A549 (cell line): ENCODE measurements around the gene RADIL. TPM values are rescaled to one million over a fixed set of nuclear protein-coding genes. Genes with fewer than 3 reads are reported as not detected.
A peak's percentile ranks its signal among the peaks of the same experiment; 100 is the strongest.

Experiments
- ATAC-seq, 2 experiments: fragments of 200-7000 bp in 1 of 2; fragments of >200 bp in 1 of 2; cut with Nextera tagmentation in 1 of 2; cut with Tn5 transposase in 1 of 2; 3 replicates each; pipeline versions ENCODE4 v1.8.0 to v1.9.1; 2018 to 2020; ENCODE audit warnings: mild to moderate bottlenecking in 1 of 2, moderate library complexity in 1 of 2
- CTCF ChIA-PET: fragments of 300-600 bp; sonication (Branson Sonifier 250); formaldehyde crosslinking; extraction: SDS; loops from one replicate; lab custom pipeline; 2021; ENCODE audit warnings: antibody characterized with exemption, inconsistent platforms; lab: Yijun Ruan, JAX
- POLR2A ChIA-PET: fragments of 350-600 bp; formaldehyde crosslinking; extraction: SDS; loops from one replicate; lab custom pipeline; 2021; ENCODE audit warnings: antibody characterized with exemption, inconsistent platforms; lab: Yijun Ruan, JAX
- DNase-seq, 2 experiments: peaks; one replicate each; pipeline versions ENCODE4 v3.0.0 to v3.0.0-alpha.2; 2011 to 2016; ENCODE audit warnings: low read depth in 1 of 2, low spot score in 1 of 2
- FAIRE-seq: peaks from 2 replicates; lab custom pipeline; 2011; peaks lifted over from hg19 to GRCh38; lab: Jason Lieb, UNC
- H3K27ac ChIP-seq, 2 experiments: fragments of >200 bp; sonication (Bioruptor Twin); formaldehyde crosslinking; 3 replicates each; pipeline ENCODE4 v1.5.1; 2016 to 2017
- H3K4me1 ChIP-seq: fragments of >200 bp; sonication (Bioruptor Twin); formaldehyde crosslinking; 3 replicates; pipeline ENCODE4 v1.6.1; 2016
- H3K4me2 ChIP-seq: fragments of >200 bp; sonication (Bioruptor Twin); formaldehyde crosslinking; 3 replicates; pipeline ENCODE4 v1.6.1; 2016
- H3K4me3 ChIP-seq: fragments of >200 bp; sonication (Bioruptor Twin); formaldehyde crosslinking; 3 replicates; pipeline ENCODE4 v1.5.1; 2016
- H3K9me3 ChIP-seq: fragments of >200 bp; sonication (Bioruptor Twin); formaldehyde crosslinking; 3 replicates; pipeline ENCODE4 v1.6.1; 2016
- BHLHE40 ChIP-seq: IDR thresholded peaks from 2 replicates; pipeline ENCODE4 v1.6.1; 2012; ENCODE audit warnings: low read depth, low read length, inconsistent platforms
- CBX8 ChIP-seq: fragments of 200-600 bp; sonication (generic); IDR thresholded peaks from 2 replicates; pipeline ENCODE4 v1.6.1; 2016
- CTCF ChIP-seq: fragments of >200 bp; sonication (Bioruptor Twin); formaldehyde crosslinking; IDR thresholded peaks from 3 replicates; pipeline ENCODE4 v1.5.1; 2016
- E2F6 ChIP-seq: IDR thresholded peaks from 2 replicates; pipeline ENCODE4 v1.6.1; 2012; ENCODE audit warnings: low read depth, borderline replicate concordance
- EHMT2 ChIP-seq: fragments of 200-600 bp; sonication (generic); IDR thresholded peaks from 2 replicates; pipeline ENCODE4 v1.6.1; 2016; ENCODE audit warnings: antibody characterized with exemption, low read depth, mild to moderate bottlenecking, moderate library complexity
- ELK1 ChIP-seq: fragments of 150-350 bp; IDR thresholded peaks from 2 replicates; pipeline ENCODE4 v1.6.1; 2014; ENCODE audit warnings: low read depth, mild to moderate bottlenecking, low read length
- HOXA7 ChIP-seq: fragments of 250-450 bp; sonication (Bioruptor Pico); IDR thresholded peaks from 2 replicates; pipeline ENCODE4 v1.5.0; 2020; ENCODE audit warnings: mild to moderate bottlenecking, moderate library complexity
- MYC ChIP-seq: IDR thresholded peaks from 2 replicates; pipeline ENCODE4 v1.6.1; 2012; ENCODE audit warnings: mild to moderate bottlenecking, inconsistent platforms, low read length, improper control_type of control experiment, borderline replicate concordance
- NPAS2 ChIP-seq: fragments of 250-450 bp; sonication (Bioruptor Pico); IDR thresholded peaks from 2 replicates; pipeline ENCODE4 v1.8.0; 2022; ENCODE audit warnings: mild to moderate bottlenecking, moderate library complexity, borderline replicate concordance
- RAD21 ChIP-seq, 2 experiments: fragments of >200 bp in 1 of 2; sonication (Bioruptor Twin) in 1 of 2; formaldehyde crosslinking in 1 of 2; IDR thresholded peaks in 1 of 2; conservative IDR thresholded peaks in 1 of 2; 2 replicates in 1 of 2; 3 replicates in 1 of 2; pipeline ENCODE4 v1.6.1; 2012 to 2018; ENCODE audit warnings: inconsistent platforms in 1 of 2
- REST ChIP-seq: fragments of 200-600 bp; sonication (generic); IDR thresholded peaks from 2 replicates; pipeline ENCODE4 v1.6.1; 2016; ENCODE audit warnings: antibody characterized with exemption, mild to moderate bottlenecking, moderate library complexity
- SREBF2 ChIP-seq: fragments of 450-650 bp; IDR thresholded peaks from 2 replicates; pipeline ENCODE4 v1.6.1; 2014; ENCODE audit warnings: mild to moderate bottlenecking, moderate library complexity
- TP53 ChIP-seq: fragments of 250-450 bp; sonication (Bioruptor Pico); IDR thresholded peaks from 2 replicates; pipeline ENCODE4 v1.5.0; 2021; ENCODE audit warnings: mild to moderate bottlenecking, moderate library complexity
- WGBS: methylation state at CpG from one replicate; pipeline ENCODE4 v1.1.6; 2017; ENCODE audit errors: missing lambda C conversion rate; 5-methylcytosine and 5-hydroxymethylcytosine counted together
- polyA plus RNA-seq, 4 experiments: library from polyadenylated mRNA; depleted of rRNA in 3 of 4; stranded (reverse); fragments of >200 nt; fragmentation: RNase III in 1 of 4; extraction: RNeasy Plus Mini Kit Qiagen cat#74134 plus additional on column Dnase treatment in 1 of 4; gene quantifications; 2 replicates in 3 of 4; 3 replicates in 1 of 4; pipeline ENCODE4 v1.2.3, GENCODE V29; 2011 to 2017

The RADIL gene
- polyA plus RNA-seq, 2 of the 4 experiments (the other 2 are of a cell fraction), result 1.0 to 1.1 TPM

- Histone ChIP-seq H3K27ac (no peak overlapping the region), H3K9me3 (no peaks in the 10 kb centered on the region), H3K4me2 (no peak overlapping the region), H3K4me3 (no peak overlapping the region), H3K4me1 (no peaks in the 10 kb centered on the region)
- WGBS, result 39% methylated on average over 4 of the region's 4 CpGs
- FAIRE-seq, result no peak
- ChIA-PET CTCF (interaction anchor here (0.6 to 3.1 kb wide), 6 partner anchors 10 to 325 kb away, joined by 3 to 9 read pairs (median 4); partner anchors contain the start of gene PAPOLB), POLR2A (no interaction called here)
- DNase-seq, result peak; percentile 21 to 48
- ATAC-seq, result peak; percentile 66 to 71; a peak in 3 of 6 replicates
- no peak for TF ChIP-seq E2F6
- no peak for TF ChIP-seq NPAS2 (CRISPR knock-in tag)
- peak; percentile 44 to 55; a peak in 4 of 5 replicates for TF ChIP-seq RAD21 (conservative IDR thresholded peaks at IDR 0.05 in 1 of 2, IDR thresholded peaks at IDR 0.05 in 1 of 2)
- TF ChIP-seq CTCF, result peak; percentile 29; the same call in 2 of the 3 replicates
Observed at GRCh38 chr7:4849390-4849789, 34.1 kb downstream of the RADIL start.

- Histone ChIP-seq H3K27ac (no peak overlapping the region), H3K9me3 (no peaks in the 10 kb centered on the region), H3K4me2 (no peak overlapping the region), H3K4me1 (no peaks in the 10 kb centered on the region), H3K4me3 (no peak overlapping the region)
- ATAC-seq (no peak), DNase-seq (no peak), FAIRE-seq (no peak)
- ChIA-PET POLR2A (no interaction called here), CTCF (interaction anchor here (0.6 kb wide), 2 partner anchors 47 to 796 kb away, joined by 3 to 4 read pairs; no protein-coding TSS in a partner anchor)
- 89% methylated on average over 18 of the region's 18 CpGs for WGBS
- TF ChIP-seq SREBF2 (no peak), EHMT2 (no peak), TP53 (CRISPR knock-in tag) (no peak), MYC (no peak), CBX8 (no peak), ELK1 (no peak), BHLHE40 (no peak), REST (no peak), HOXA7 (CRISPR knock-in tag) (no peak)
Observed at GRCh38 chr7:4845740-4846142, 37.8 kb downstream of the RADIL start.
